ENCODE results near the gene SELENBP1.
"Not testable (repeated sequence)": the region's sequence is repeated elsewhere in the genome, so short reads cannot be mapped to it uniquely, and the experiment has no call there.

The SELENBP1 gene

GRCh38 chr1:151372058-151372934 is at the start of gene SELENBP1:
Gene SELENBP1 (minus strand): TSS chr1:151372705. CDS start chr1:151372641, 64 bp downstream.
- DNase-seq: no peak

GRCh38 chr1:151419819-151420218 is 47.3 kb upstream of the SELENBP1 start:
- no peak for DNase-seq

- no peak for DNase-seq
Observed at GRCh38 chr1:151418081-151418480, 45.6 kb upstream of the SELENBP1 start.

GRCh38 chr1:151416231-151416630 is 43.7 kb upstream of the SELENBP1 start:
- no peak for DNase-seq

GRCh38 chr1:151411884-151412283 is 39.4 kb upstream of the SELENBP1 start:
- no peak for DNase-seq

GRCh38 chr1:151408891-151409290 is 36.4 kb upstream of the SELENBP1 start:
- DNase-seq: no peak

GRCh38 chr1:151407304-151407703 is 34.8 kb upstream of the SELENBP1 start:
- no peak for DNase-seq

- no peak for DNase-seq
Observed at GRCh38 chr1:151406176-151406575, 33.7 kb upstream of the SELENBP1 start.

- DNase-seq: no peak
Observed at GRCh38 chr1:151405187-151405951, 32.9 kb upstream of the SELENBP1 start.

GRCh38 chr1:151403612-151404011 is 31.1 kb upstream of the SELENBP1 start:
- no peak for DNase-seq

GRCh38 chr1:151402764-151403163 is 30.3 kb upstream of the SELENBP1 start:
- DNase-seq: no peak

GRCh38 chr1:151401860-151402259 is 29.4 kb upstream of the SELENBP1 start:
- DNase-seq: no peak

- no peak for DNase-seq
Observed at GRCh38 chr1:151401125-151401788, 28.8 kb upstream of the SELENBP1 start.

- DNase-seq: peak; percentile 92
Observed at GRCh38 chr1:151399324-151400171, 27.0 kb upstream of the SELENBP1 start, which contains the start of gene PSMB4. Gene PSMB4 (plus strand): TSS chr1:151399573. CDS start chr1:151399588, 15 bp downstream.

GRCh38 chr1:151396265-151396664 is 23.8 kb upstream of the SELENBP1 start:
- DNase-seq: not testable (repeated sequence)

- no peak for DNase-seq
Observed at GRCh38 chr1:151393583-151393982, 21.1 kb upstream of the SELENBP1 start.

- no peak for DNase-seq
Observed at GRCh38 chr1:151391079-151391563, 18.6 kb upstream of the SELENBP1 start.

GRCh38 chr1:151390221-151391078 is 17.9 kb upstream of the SELENBP1 start:
- not testable (repeated sequence) for DNase-seq

GRCh38 chr1:151386002-151386401 is 13.5 kb upstream of the SELENBP1 start:
- DNase-seq: no peak

GRCh38 chr1:151384584-151384983 is 12.1 kb upstream of the SELENBP1 start:
- no peak for DNase-seq

Measured in CD4-positive, alpha-beta T cell treated with Interleukin-21 for 1 hour (primary cell).